MV-4-11 (cell line): Measurements from ENCODE around the gene VEPH1.
"Not testable (repeated sequence)": the region's sequence is repeated elsewhere in the genome, so short reads cannot be mapped to it uniquely, and the experiment has no call there.

Source experiments
- DNase-seq: peaks from one replicate; lab custom pipeline; 2025; lab: John Stamatoyannopoulos, UW

VEPH1 gene

DNA sequence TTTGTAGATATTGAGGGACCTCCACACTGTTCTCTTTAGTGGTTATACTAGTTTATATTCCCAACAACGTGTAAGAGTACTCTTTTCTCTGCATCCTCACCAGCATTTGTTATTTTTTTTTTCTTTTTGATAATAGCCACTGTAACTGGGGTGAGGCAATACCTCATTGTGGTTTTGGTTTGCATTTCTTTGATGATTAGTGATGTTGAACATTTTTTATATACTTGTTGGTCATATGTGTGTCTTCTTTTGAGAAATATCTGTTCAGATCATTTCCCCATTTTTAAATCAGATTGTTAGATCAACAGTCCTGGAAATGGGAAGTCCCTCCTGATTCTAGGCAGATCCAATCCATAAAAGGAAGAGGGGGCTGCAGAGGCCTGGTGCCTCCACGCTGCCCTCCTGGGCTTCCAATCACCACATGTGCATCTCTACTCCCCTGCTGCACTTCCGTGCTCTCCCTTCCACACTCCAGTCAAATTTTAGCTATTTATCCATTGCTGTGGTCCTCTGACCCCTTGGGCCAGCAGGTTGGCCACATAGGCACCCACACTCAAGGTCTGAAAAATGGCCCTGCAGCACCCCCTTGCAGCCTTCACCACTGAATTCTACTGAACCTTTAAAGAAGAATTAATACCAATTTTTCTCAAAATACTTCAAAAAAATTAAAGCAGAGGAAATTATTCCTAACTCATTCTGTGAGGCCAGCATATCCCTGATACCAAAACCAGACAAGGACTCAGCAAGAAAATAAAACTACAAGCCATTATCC, 154.7 kb downstream of the VEPH1 start:
- not testable (repeated sequence) for DNase-seq

DNA sequence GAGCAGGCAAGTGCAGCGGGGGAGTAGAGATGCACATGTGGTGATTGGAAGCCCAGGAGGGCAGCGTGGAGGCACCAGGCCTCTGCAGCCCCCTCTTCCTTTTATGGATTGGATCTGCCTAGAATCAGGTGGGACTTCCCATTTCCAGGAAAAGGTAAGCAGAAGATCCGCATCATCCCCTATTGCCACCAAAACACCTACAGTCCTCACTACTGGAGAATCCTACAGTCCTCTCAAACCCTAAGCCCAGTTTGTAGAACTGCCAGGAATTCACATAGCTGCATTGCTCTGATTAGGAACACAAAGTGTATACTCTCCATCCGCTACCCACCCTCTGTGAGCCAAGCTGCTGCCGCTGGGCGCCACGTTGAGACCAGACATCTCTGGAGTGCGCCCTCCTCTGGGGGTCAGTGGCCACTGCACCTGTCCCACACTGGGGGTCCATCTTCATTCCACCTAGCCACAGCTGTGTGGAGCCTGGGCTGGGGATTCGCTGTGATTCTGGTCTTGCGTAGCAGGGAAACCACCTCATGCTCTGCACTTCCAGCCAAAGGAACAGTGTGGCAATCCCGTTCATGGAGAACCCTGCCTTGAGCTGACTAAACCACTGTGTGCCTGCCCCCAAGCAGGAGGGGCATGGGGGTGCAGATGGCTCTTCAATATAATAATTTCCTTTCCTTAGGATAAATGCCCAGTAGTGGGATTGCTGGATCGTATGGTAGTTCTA, 155.5 kb downstream of the VEPH1 start:
- no peak for DNase-seq

DNA sequence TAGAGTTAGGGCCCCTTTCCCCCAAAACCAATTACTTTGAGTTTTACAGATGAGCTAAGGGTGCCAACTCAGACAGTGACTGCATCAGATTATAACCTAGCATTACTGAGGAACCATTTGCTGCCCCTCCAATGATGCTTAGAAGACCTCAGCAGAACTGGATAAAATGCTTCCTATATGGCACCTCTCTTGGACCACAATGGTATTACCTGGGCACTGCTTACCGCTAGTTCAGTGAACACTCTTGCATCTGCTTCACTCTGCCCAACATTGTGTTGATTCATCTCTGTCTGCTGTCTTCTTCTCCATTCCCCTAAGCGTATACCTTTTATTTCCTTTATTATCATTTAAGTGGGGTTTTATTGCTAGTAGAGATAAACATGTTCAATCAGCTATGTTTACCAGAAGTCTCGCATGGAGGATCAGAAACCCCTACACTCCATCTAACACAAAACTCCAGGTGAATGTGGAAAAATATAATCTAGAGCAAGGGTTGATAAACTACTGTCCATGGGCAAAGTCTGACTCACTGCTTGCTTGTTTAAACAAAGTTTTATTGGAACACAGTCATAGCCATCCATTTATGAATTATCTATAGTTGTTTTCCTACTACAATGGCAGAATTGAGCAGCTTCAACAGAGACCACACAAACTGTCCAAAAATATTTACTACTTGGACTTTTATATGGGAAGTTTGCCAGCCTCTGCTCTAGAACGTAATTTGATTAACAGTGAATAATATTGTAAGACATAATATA, 166.8 kb downstream of the VEPH1 start:
- DNase-seq: no peak

DNA sequence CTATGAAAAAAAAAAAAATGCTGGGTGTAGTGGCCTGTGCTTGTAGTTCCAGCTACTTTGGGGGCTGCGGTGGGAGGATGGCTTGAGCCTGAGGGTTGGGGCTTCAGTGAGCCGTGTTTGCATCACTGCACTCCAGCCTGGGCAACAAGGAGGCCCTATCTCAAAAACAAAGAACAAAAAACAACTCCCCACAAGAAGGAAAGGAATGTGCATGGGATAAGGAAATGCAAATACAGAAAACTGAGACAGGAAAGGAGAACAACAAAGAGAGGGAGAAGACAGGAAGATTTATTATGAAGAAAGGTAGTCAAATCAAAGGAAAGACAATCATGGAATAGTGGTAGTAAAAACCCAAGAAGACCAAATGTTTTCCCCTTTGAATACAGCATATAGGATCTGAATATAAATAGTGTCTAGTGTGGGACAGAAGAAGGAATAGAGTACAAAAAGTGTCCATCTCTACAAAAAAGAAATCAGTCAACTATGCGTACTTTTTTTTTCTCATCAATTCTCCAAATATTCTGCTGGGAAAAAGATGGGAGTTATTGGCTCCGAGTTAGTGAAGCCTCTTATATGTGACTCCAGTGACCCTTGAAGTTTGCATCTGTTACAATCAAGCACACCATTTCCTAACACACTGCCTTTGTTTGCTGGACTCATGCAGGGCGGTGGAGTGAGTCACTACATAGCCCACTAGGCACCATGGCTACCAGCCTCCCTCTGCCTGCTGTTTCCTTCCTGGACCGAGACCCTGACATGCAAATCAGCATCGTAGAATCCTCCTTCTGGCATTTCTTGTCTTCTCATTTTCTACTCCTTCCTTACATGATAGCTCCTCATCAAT, 167.8 kb downstream of the VEPH1 start:
- DNase-seq: no peak

DNA sequence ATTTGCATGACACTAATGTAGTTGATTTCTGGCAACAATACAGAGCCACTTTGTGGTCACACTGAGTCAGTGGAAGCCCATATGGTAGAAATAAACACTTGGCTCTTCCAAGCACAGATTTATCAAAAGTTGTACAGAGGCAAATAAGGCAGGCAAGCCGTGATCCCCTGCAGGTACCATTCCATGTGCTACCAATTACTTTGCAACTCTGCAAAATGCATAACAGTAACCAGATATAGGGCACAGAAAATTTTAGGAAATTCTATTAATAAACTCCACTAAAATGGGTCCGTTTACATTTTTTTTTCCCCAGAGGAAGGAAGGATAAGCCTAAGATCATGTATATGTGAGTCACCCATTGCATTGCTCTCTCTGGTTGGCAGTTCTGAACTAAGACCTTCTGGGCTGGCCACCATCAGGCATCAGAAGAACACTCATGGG, 169.6 kb downstream of the VEPH1 start:
- no peak for DNase-seq

DNA sequence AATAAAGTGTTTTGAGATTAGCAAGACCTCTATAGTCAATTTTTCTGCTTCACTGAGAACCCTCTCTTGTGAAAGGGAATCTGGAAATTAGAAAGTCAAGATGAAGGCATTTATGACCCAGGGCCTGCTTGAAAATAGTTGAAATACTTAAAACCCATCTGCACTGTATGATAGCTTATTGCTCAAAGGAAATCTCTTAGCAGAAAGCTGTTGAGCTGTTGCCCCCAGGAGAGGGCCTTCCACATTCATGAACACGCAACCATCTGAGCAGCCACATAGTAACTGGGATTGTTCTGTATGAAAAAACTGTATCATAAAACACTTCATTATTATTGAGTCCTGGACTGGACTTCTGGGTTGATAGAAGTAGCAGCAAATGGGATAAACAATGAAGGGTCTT, 173.0 kb downstream of the VEPH1 start:
- DNase-seq: no peak

DNA sequence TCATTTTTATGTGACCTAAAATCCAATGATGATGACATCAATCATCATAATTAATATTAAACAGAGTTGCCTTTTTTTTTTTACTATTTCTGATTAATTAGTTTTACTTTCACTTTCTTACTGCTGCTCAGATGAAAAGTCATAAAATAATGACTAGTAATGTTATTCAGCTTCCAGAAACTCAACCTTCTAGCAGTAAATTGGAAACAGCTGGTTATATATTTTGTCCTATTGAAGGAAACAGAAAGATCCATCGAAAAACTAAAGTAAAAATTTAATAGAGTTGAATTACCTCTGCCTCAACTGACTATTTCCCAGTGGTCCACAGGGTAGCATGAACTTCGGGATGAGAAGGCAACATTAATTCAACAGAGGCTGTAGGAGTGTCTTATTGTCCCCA, 173.7 kb downstream of the VEPH1 start:
- DNase-seq: no peak

DNA sequence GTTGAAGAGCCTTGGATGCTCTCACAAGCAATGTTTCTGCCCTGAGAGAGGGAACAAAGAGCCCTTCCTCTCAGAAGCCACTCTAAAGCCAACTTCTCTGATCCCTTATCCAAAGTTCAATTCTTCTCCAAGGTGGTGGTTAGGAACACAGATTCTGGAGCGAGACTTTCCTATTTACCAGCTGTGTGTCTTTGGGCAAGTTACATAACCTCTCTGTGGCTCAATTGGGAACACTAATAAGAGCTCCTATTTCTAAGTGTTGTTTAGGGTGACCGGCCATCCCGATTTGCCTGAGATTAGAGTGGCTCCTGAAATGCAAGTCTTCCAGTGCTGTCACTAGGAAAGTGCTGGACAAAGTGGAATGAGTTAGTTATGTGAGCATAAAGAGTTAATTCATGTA, 175.4 kb downstream of the VEPH1 start:
- no peak for DNase-seq

DNA sequence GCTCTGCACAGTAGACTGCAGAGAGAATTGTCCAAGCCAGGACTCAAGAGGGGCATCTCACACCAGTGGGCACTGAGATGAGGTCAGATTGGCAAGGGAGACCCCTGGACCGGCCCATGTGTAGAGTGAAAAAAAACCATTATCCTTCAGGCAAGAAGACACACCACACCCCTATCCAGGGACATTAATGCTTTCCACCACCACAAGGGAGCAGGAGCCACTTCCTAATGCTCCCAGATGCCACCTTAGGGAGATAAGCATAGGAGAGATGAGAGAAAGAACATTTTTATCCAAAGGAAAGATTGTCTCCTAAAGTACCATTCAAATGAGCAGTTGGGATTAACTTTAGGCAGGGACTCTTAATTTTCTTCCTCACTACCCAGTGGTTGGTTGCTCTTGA, 176.2 kb downstream of the VEPH1 start:
- DNase-seq: no peak

DNA sequence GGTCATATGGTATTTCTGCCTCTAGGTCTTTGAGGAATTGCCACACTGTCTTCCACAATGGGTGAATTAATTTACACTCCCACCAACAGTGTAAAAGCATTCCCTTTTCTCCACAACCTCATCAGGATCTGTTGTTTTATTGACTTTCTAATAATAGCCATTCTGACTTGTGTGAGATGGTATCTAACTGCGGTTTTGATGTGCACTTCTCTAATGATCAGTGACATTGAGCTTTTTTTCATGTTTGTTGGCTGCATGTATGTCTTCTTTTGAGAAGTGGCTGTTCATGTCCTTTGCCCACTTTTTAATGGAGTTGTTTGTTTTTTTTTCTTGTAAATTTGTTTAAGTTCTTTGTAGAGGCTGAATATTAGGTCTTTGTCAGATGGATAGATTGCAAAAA, 178.3 kb downstream of the VEPH1 start:
- not testable (repeated sequence) for DNase-seq

DNA sequence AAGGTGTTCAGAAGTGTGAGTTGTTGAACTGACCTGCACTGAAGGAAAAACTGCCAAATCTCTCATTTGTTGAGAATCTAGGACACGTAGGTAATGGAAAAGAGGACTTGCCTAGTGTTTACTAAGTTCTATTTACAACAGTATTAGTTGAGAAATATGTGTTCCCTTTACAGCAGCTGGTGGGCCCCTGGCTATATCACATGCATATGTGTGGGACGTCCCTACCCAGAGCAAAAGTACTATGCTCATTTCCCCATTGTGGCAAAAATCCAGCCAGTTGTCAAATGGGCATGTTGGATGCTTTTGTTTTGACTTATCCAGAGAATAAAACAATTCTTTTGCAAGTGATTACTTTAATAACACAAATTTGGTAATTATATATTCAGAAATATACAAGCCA, 179.9 kb downstream of the VEPH1 start:
- DNase-seq: no peak

DNA sequence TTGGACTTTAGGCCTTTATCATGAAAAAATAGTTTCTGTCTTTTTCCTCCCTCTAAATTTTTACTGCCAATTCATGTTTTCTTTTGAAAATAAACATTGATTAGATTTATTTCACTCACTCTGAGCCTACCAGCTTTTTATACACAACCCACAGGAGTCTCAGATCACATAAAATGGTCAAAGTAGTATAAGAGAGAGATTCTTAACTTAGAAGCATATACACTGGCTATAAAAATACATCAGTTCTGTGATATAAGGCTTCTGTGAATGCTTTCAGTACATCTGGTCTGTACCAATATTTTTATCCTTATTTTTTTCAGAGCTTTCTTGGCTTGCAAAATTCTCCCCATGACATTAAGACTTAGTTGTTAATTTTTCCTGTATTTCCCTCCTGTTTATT, 183.5 kb downstream of the VEPH1 start:
- no peak for DNase-seq

DNA sequence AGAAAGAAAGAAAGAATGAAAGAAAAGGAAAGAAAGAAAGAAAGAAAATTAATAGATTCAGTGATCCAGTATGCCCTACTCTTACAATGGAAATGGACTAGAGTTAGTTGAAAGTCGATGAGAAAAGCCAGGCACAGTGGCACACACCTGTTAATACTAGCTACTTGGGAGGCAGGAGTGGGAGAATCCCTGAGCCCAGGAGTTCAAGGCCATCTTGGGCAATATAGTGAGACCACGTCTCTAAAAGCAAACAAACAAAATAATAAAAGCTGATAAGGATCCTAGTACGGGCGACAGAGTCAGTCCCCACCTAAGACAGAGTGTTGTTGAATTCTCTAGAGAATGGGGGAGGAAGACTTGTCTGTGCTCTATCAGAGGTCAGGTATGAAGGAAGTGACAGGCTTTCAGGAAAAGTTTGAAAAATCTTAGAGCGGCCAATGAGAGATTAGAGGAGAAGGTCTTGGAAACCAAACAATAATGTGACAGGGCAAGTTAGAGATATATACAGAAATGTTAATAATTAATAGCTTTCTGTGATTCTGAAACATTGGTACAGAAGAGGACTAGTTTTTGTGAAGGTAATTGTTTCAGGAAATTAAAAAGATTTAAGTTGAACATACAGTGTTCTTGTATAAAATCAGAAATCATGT, 184.5 kb downstream of the VEPH1 start:
- no peak for DNase-seq

DNA sequence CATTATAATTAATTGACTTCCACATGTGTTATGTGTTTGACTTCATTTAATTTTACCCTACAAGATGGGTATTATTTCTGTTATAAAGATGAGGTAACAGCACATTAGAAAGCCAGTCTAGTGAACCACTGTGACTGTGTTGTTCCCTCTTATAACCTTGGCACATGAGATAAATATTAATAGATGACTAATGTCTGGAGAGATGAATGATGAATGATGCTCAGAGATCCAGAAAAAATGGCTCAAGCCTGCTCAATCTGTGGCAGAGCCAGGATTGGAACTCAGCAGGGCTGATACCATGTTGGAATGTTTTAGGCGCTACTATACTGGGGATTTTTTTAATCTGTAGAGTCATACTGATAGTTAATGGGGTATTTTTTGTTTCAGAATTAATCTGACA, 185.3 kb downstream of the VEPH1 start:
- no peak for DNase-seq

DNA sequence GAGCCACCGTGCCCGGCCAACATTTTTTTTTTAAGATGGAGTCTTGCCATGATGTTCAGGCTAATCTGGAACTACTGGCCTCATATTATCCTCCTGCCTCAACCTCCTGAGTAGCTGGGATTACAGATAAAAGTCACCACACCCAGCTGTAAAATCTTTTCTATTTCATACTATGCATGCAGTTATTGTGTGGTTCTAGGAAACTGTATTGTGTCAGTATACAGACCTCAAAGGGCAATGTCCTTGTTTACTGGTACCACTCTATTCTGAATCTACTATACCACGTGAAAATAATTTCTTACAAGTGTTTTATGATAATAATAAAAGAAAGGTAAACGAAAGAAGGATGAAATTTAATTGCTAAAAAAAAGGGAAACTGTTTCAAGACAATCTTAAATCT, 190.0 kb downstream of the VEPH1 start:
- no peak for DNase-seq

DNA sequence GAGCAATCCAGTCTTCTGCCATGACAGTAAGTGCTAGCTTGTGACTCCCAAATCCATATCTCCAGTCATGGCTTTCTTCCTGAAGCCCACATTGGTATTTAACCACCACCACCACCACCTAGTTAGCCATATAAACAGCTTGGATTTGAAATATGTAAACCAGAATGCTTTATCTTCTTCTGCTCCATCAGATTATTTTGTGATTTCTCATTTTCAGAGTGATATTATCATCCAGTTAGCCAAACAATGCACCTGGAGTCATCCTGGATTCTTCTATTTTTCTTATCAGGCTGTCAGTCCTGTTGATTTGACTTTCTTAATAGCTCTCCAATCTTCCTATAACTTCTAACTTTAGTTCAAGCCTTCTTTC, 190.9 kb downstream of the VEPH1 start:
- DNase-seq: no peak

DNA sequence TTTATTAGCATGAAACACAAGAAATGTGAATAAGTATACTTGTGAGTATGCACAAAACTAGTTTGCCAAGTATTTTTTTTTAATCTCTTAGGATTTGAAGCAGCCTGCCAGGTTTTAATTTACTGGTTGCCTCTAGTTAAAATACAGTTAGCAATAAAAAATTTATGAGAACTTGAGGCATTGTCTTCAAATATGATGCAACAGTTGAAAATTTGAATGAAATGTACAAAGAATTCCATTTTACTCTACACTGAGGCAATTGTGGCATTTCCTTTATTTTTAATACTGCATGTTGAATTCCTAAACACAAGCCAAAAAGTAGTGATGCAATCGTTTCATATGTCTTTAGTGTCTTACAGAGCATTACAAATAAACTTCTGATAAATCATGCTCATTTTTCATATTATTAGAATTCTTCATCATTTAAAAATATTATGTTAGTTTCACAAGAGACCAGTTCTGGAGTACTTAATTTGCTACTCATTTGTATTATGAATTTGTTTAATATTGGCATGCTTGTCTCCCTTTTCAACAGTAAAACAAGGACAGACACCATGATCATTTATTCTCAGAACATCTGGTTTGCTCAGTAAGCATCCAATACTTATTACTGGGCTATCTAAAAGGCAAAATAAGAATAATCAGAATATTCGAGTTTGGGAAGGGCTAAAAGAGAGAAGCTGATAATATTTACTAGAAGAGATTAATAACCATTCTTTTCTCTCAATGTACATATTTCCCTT, 191.4 kb downstream of the VEPH1 start:
- DNase-seq: no peak

DNA sequence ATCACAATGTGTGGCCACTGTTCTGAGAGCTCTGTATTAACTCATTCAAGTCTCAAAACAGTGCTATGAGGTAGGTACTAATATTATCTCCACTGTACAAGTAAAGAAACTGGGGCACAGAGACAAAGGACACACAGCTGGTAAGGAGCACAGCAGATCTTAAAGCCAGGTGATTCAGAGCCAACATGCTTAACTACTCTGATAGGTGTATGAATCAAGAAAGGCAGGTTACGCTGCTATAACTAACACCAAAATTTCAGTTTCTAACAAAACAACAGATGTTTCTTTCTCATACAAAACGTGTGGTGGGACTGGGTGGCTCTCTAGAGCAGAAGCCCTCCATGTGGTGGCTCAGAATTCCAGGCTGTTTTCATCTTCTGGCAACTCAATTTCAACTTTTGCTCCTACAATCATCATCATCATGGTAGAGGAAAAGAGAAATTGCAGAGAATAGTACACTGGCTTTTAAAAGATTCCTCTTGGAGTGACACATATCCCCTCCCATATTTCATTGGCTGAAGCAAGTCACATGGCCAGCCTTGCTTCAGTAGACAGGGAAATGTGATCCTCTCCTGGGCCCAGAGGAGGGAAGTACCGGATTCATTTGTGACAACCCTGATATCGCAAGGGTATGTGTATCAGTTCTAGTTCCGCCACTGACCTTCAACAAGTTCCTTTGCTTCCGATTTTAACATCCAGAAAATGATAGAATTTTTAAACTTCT, 192.7 kb downstream of the VEPH1 start:
- DNase-seq: no peak

DNA sequence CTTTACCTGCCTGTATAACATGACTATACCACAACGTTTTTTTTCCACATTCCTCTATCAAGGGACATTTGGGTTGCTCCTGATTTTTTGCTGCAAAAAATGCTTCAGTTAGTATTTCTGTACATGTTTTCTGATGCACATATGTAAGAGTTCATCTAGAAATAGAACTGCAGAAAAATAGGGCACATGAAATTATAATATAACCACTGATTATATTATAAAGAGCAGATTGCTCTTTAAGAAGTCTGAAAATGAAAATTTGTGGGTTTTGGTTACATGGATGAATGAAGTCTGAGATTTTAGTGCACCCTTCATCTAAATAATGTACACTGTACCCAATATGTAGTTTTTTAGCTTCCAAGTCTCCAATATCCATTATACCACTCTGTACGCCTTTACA, 196.7 kb downstream of the VEPH1 start:
- no peak for DNase-seq

DNA sequence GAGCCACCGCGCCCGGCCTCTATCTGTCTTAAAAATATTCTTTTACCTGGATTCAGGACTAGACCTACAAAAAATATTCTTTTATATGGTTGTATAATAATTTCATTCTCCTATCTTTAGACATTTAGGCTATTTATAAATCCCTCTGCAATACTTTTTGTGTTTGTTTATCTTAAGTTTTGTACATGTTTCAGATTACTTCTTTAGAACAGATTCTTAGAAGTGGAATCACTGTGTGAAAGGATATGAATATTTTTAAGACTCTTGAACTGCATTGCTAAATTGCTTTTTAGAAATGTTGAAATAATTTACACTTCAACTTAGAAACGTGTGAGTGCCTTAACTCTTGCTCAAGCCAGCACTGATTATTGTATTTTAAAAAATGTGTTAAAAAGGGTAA, 197.8 kb downstream of the VEPH1 start:
- DNase-seq: no peak
